ENCODE data around the gene GET4.
"Not testable (repeated sequence)": the region's sequence is repeated elsewhere in the genome, so short reads cannot be mapped to it uniquely, and the experiment has no call there.

GET4 gene

GRCh38 chr7:921071-921461 is 44.7 kb downstream of the GET4 start:
- Mint-ChIP-seq H3K36me3 (no peaks in the 10 kb centered on the region), H3K4me3 (peak overlapping the region; percentile 54), H3K4me1 (peaks cover 30% of the 10 kb centered on the region), H3K9me3 (no peaks in the 10 kb centered on the region), H3K27me3 (peaks cover 6% of the 10 kb centered on the region), H3K27ac (peak overlapping the region; percentile 70)
- DNase-seq, result peak; percentile 18
- CTCF ChIA-PET, result interaction anchor here (1.9 kb wide), 1 partner anchor 12 kb away, joined by 10 read pairs; no protein-coding TSS in a partner anchor

- peak overlapping the region; percentile 93 for H3K27ac Mint-ChIP-seq
- peaks cover 30% of the 10 kb centered on the region for H3K4me1 Mint-ChIP-seq
- CTCF ChIA-PET, result interaction anchor here (1.9 to 2.4 kb wide), 2 partner anchors 12 to 255 kb away, joined by 6 to 10 read pairs; no protein-coding TSS in a partner anchor
- H3K4me3 Mint-ChIP-seq, result peak overlapping the region; percentile 85
- H3K9me3 Mint-ChIP-seq, result no peaks in the 10 kb centered on the region
- peaks cover 7% of the 10 kb centered on the region for H3K27me3 Mint-ChIP-seq
- H3K36me3 Mint-ChIP-seq, result no peaks in the 10 kb centered on the region
- peak; percentile 52 for DNase-seq
These were observed 45.4 kb downstream of the GET4 start for GRCh38 chr7:921581-922333.

GRCh38 chr7:922334-923107 is 46.2 kb downstream of the GET4 start:
- Mint-ChIP-seq H3K4me1 (peaks cover 30% of the 10 kb centered on the region), H3K36me3 (no peaks in the 10 kb centered on the region), H3K27me3 (peaks cover 14% of the 10 kb centered on the region), H3K4me3 (peak overlapping the region; percentile 85), H3K27ac (peak overlapping the region; percentile 93), H3K9me3 (no peaks in the 10 kb centered on the region)
- peak; percentile 55 for DNase-seq
- CTCF ChIA-PET, result interaction anchor here (1.9 to 2.4 kb wide), 2 partner anchors 13 to 254 kb away, joined by 6 to 10 read pairs; no protein-coding TSS in a partner anchor

- no peaks in the 10 kb centered on the region for H3K9me3 Mint-ChIP-seq
- H3K36me3 Mint-ChIP-seq, result no peaks in the 10 kb centered on the region
- DNase-seq, result peak; percentile 97
- peaks cover 30% of the 10 kb centered on the region for H3K4me1 Mint-ChIP-seq
- peaks cover 16% of the 10 kb centered on the region for H3K27me3 Mint-ChIP-seq
- CTCF ChIA-PET, result interaction anchor here (1.1 to 2.4 kb wide), 2 partner anchors 14 to 254 kb away, joined by 4 to 6 read pairs; no protein-coding TSS in a partner anchor
- peak overlapping the region; percentile 93 for H3K27ac Mint-ChIP-seq
- H3K4me3 Mint-ChIP-seq, result peak overlapping the region; percentile 85
These were observed 47.0 kb downstream of the GET4 start for GRCh38 chr7:923108-924041.

DNA sequence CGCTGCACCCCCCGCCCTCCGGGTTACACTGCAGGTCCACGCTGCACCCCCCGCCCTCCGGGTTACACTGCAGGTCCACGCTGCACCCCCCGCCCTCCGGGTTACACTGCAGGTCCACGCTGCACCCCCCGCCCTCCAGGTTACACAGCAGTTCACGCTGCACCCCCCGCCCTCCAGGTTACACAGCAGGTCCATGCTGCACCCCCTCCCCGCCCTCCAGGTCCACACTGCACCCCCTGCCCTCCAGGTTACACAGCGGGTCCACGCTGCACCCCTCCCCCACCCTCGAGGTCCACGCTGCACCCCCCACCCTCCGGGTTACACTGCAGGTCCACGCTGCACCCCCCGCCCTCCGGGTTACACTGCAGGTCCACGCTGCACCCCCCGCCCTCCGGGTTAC is 47.7 kb downstream of the GET4 start:
- H3K4me3 Mint-ChIP-seq, DNase-seq, H3K27ac Mint-ChIP-seq, H3K36me3 Mint-ChIP-seq, H3K9me3 Mint-ChIP-seq: not testable (repeated sequence)
- CTCF ChIA-PET, result interaction anchor here (1.1 to 2.4 kb wide), 2 partner anchors 14 to 253 kb away, joined by 4 to 6 read pairs; no protein-coding TSS in a partner anchor
- Mint-ChIP-seq H3K4me1 (peaks cover 33% of the 10 kb centered on the region), H3K27me3 (peaks cover 21% of the 10 kb centered on the region)

- CTCF ChIA-PET, result no interaction called here
- peak; percentile 51 for DNase-seq
- no peaks in the 10 kb centered on the region for H3K36me3 Mint-ChIP-seq
These were observed 48.3 kb downstream of the GET4 start for GRCh38 chr7:924541-925231.

GRCh38 chr7:925601-926000 is 49.2 kb downstream of the GET4 start:
- H3K27me3 Mint-ChIP-seq, result peaks cover 27% of the 10 kb centered on the region
- no peaks in the 10 kb centered on the region for H3K36me3 Mint-ChIP-seq
- DNase-seq, result peak; percentile 19
- no peak overlapping the region for H3K27ac Mint-ChIP-seq
- H3K4me1 Mint-ChIP-seq, result peaks cover 34% of the 10 kb centered on the region
- H3K4me3 Mint-ChIP-seq, result no peak overlapping the region
- no peaks in the 10 kb centered on the region for H3K9me3 Mint-ChIP-seq
- CTCF ChIA-PET, result interaction anchor here (0.5 kb wide), 1 partner anchor 43 kb away, joined by 3 read pairs; no protein-coding TSS in a partner anchor

More at GRCh38 chr7:924541-925231, 48.3 kb downstream of the GET4 start:
- H3K27me3 Mint-ChIP-seq, result peaks cover 27% of the 10 kb centered on the region
- peak overlapping the region; percentile 45 for H3K4me3 Mint-ChIP-seq
- peaks cover 32% of the 10 kb centered on the region for H3K4me1 Mint-ChIP-seq
- H3K9me3 Mint-ChIP-seq, result no peaks in the 10 kb centered on the region
- H3K27ac Mint-ChIP-seq, result peak overlapping the region; percentile 86

GRCh38 chr7:926061-927030 is 50.0 kb downstream of the GET4 start:
- DNase-seq, result peak; percentile 18
- Mint-ChIP-seq H3K9me3 (no peaks in the 10 kb centered on the region), H3K4me1 (peaks cover 26% of the 10 kb centered on the region), H3K27ac (no peak overlapping the region), H3K4me3 (no peak overlapping the region), H3K27me3 (peaks cover 21% of the 10 kb centered on the region), H3K36me3 (no peaks in the 10 kb centered on the region)
- CTCF ChIA-PET, result no interaction called here

- Mint-ChIP-seq H3K27ac (no peak overlapping the region), H3K27me3 (peaks cover 24% of the 10 kb centered on the region), H3K9me3 (no peaks in the 10 kb centered on the region), H3K4me1 (peaks cover 24% of the 10 kb centered on the region), H3K36me3 (no peaks in the 10 kb centered on the region), H3K4me3 (no peak overlapping the region)
- CTCF ChIA-PET, result no interaction called here
- DNase-seq, result peak; percentile 19
These were observed 50.8 kb downstream of the GET4 start for GRCh38 chr7:927031-927671.

- CTCF ChIA-PET, result interaction anchor here (1.3 kb wide), 1 partner anchor 63 kb away, joined by 3 read pairs; no protein-coding TSS in a partner anchor
- Mint-ChIP-seq H3K4me1 (peaks cover 16% of the 10 kb centered on the region), H3K9me3 (no peaks in the 10 kb centered on the region), H3K36me3 (no peaks in the 10 kb centered on the region), H3K27ac (no peak overlapping the region), H3K4me3 (no peak overlapping the region), H3K27me3 (peaks cover 26% of the 10 kb centered on the region)
- no peak for DNase-seq
These were observed 53.0 kb downstream of the GET4 start for GRCh38 chr7:929311-929711.

DNA sequence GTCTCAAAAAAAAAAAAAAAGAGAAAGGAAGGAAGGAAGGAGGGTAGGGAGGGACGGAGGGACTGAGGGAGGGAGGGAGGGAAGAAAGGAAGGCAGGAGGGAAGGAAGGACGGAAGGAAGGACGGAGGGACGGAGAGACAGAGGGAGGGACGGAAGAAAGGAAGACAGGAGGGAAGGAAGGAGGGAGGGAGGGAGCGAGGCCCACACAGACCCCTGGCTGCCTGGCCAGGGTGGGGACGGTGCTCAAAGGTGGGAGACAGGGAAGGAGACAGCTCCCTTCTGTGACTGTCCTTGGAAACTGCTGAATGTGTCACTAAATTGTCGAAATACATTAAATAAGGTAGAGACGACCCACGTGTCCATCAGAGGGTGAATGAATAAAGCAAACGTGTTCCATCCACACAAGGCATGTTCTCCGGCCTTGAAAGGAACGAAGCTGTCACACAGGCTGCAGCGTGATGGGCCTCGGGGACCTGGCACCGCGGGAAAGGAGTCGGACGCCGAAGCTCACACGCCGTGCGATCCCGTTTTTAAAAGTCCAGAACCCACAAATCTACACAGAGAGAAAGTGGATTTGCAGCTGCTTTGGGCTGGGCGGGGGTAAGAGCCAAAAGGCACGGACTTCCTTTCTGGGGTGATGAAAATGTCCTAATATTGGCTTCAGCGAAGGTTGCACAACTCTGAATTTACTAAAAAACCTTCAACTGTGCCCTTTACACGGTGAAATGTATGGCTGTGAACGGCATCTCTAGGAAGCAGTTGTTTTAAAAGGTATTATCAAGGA is 54.8 kb downstream of the GET4 start:
- H3K36me3 Mint-ChIP-seq, result no peaks in the 10 kb centered on the region
- H3K9me3 Mint-ChIP-seq, result no peaks in the 10 kb centered on the region
- DNase-seq, result no peak
- H3K4me3 Mint-ChIP-seq, result no peak overlapping the region
- H3K27me3 Mint-ChIP-seq, result peaks cover 26% of the 10 kb centered on the region
- no peak overlapping the region for H3K27ac Mint-ChIP-seq
- H3K4me1 Mint-ChIP-seq, result peaks cover 7% of the 10 kb centered on the region
- CTCF ChIA-PET, result no interaction called here
